ENCODE results near the gene POC1A.

The POC1A gene

GRCh38 chr3:52154135-52155094 is at the start of gene POC1A:
Gene POC1A (minus strand): TSS chr3:52154423. CDS start chr3:52154372, 51 bp downstream.
- DNase-seq (ENCODE audit: low spot score), result peak; percentile 97

- no peak for DNase-seq (ENCODE audit: low spot score)
Measured at GRCh38 chr3:52203701-52204100, 49.5 kb upstream of the POC1A start.

DNA sequence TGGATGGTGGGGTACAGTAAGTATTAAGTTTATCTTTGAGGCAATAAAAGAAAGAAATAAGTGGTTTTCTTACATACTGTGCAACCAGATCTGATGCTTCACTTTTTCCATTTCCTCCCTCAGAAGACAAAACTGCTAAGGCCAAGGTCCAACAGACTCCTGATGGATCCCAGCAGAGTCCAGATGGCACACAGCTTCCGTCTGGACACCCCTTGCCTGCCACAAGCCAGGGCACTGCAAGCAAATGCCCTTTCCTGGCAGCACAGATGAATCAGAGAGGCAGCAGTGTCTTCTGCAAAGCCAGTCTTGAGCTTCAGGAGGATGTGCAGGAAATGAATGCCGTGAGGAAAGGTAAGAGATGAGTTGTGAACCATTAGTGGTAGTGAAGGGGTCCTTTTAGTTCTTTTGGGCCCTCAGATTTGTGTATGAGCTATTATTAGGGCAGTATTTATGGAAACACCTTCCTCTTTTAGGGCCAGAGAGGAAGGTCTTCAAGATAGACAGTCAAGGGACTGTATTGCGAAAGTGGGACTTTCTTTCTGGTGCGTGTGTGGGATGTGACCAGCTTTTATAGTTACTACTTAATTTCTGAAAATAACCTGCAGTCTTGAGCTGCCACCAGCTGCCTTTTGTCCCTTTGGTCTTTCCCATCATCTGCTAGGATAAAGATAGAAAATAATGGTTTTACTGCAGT is 48.3 kb upstream of the POC1A start:
- no peak for DNase-seq (ENCODE audit: low spot score)

DNA sequence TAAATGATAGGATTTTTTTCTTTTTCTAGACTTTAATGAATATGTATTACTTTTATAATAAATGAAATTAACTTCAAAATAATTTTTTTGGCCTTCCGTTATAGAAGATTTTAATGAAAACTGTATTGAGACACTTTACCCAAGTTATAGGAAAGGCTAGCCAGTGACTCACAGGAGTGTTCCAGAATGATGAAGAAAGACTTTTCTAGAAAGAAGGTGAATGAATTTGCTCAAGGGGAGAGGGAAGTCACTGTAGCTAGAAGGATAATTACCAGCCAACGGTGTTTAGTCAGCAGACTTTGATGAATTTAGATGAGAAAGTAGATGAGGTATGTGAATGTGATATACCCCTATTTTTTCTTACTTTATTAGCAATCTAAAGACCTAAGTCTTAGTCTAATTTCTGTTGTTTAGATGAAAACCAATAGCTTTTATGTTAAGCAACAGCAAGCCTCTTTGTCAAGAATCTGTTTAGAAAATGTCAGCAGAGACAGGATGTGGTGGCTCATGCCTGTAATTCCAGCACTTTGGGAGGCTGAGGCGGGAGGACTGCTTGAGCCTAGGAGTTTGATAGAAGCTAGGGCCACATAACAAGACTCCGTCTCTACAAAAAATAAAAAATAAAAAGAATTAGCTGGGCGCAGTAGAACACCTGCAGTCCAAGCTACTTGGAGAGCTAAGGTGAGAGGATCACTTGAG is 46.9 kb upstream of the POC1A start:
- no peak for DNase-seq (ENCODE audit: low spot score)

GRCh38 chr3:52198643-52199608 is 44.7 kb upstream of the POC1A start:
- no peak for DNase-seq (ENCODE audit: low spot score)

GRCh38 chr3:52197842-52198625 is 43.8 kb upstream of the POC1A start, which contains the start of gene ALAS1:
Gene ALAS1 (plus strand): TSS chr3:52198160. CDS start chr3:52199242, 1,082 bp downstream.
- DNase-seq (ENCODE audit: low spot score), result peak; percentile 98

DNA sequence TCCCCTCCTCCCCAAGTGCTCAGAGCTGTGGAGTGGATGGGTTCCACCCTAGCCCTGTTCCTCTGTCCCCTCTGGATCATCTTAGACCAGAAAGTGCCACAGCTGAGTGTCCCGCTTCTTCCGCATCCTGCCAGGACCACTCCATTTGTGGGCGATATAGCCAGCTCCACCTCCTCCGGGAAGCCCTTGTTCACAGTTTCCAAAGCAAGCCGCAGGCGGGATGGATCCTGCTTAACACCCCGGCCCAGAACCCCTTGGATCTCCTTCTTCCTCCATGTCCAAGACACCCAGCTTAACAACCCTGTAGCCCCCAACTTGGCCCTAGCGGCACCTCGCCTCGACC is 43.2 kb upstream of the POC1A start:
- DNase-seq (ENCODE audit: low spot score), result no peak

- no peak for DNase-seq (ENCODE audit: low spot score)
Measured at GRCh38 chr3:52196977-52197376, 42.8 kb upstream of the POC1A start.

DNA sequence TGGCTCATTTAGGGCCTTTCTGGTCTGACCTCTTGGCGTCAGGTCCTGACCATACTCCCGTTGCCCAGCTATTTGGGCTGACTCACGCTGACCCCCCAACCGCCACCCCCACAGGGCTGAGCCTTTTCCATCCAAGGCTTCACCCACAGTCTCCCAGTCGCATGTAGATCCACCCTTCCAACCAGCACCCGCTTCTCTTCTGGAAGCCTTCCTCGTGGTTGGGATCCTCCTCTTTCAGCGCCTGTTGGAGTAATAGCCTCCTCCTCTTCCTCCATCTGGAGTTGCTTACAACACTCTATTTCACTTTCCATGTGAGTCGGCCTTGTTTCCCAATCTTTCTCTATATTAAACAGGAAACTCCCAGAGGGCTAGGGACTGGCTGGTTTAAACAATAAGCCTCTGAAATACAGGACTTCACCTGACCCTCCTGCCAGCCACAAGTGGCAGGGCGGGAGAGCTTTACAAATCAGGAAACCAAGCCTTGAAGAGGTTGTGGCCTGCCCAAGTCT is 41.7 kb upstream of the POC1A start:
- peak; percentile 71 for DNase-seq (ENCODE audit: low spot score)

DNA sequence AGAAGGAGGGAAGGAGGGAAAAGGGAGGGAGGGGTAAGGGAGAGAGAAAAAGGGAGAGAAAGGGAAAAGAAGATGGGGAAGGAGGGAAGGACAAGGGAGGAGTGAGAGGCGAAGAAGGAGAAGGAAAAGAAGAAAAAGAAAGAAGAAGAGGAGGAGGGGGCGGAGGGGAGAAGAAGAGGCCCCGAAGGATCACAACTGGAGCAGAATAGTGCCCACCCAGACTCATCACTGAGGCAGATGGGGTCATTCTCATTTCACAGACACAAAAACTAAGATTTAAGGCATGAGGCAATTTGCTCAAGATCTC is 41.0 kb upstream of the POC1A start:
- DNase-seq (ENCODE audit: low spot score), result no peak

DNA sequence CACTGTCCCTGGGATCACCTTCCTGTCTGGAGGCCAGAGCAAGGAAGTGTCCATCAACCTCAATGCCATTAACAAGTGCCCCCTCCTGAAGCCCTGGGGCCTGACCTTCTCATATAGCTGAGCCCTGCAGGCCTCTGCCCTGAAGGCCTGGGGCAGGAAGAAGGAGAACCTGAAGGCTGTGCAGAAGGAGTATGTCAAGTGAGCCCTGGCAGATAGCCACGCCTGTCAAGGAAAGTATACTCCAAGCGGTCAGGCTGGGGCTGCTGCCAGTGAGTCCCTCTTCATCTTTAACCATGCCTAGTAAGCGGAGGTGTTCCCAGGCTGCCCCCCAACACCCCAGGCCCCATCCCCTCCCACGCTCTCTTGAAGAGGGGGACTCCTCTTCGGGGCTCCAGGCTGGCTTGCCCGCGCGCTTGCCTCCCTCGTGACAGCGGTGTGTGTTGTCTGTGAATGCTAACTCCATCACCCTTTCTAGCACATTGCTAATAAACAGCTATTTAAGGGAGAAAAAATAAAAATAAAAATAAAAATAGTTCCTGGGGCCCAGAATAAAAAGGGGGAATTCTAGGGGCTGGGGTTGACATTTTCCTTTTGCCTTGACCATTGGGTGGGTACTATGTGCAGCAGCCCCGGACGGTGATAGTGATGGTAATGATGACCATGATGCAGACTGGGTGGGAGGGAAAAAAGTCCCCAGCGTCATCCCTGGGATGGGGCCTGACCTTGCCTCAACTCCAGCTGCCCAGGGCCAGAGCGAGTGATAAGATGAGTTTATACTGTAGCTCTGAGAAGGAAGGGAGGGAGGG is 40.5 kb upstream of the POC1A start:
- DNase-seq (ENCODE audit: low spot score), result no peak

- peak; percentile 83 for DNase-seq (ENCODE audit: low spot score)
Measured at GRCh38 chr3:52193065-52193464, 38.8 kb upstream of the POC1A start.

- no peak for DNase-seq (ENCODE audit: low spot score)
Measured at GRCh38 chr3:52191663-52192062, 37.4 kb upstream of the POC1A start.

GRCh38 chr3:52190294-52191074 is 36.3 kb upstream of the POC1A start:
- peak; percentile 71 for DNase-seq (ENCODE audit: low spot score)

GRCh38 chr3:52188556-52188955 is 34.3 kb upstream of the POC1A start:
- DNase-seq (ENCODE audit: low spot score), result no peak

GRCh38 chr3:52186729-52187128 is 32.5 kb upstream of the POC1A start:
- no peak for DNase-seq (ENCODE audit: low spot score)

DNA sequence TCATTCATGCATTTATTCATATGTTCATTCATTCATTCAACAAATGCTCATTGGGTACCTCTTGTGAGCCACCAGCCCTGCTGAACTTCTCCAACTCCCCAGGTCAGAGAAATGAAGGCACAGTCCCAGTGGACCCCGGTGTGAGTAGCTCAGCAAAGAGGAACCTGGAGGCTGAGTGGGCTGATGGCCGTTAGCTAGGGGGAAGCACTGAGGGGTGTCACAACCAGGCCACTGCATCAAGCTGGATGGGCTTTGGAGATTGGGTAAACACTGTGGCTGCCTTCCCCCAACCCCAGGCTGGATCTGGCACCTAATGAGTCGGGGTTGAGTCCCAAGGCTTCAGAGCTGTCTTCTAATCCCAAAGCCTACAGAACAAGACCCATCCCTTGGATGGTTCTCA is 31.6 kb upstream of the POC1A start:
- DNase-seq (ENCODE audit: low spot score), result no peak

GRCh38 chr3:52185311-52185710 is 31.1 kb upstream of the POC1A start:
- no peak for DNase-seq (ENCODE audit: low spot score)

- DNase-seq (ENCODE audit: low spot score), result no peak
Measured at GRCh38 chr3:52184690-52185089, 30.5 kb upstream of the POC1A start.

All from AG08395 (cell line).